ENCODE data around the gene NTNG2. TPM values are rescaled to one million over a fixed set of nuclear protein-coding genes. Genes with fewer than 3 reads are reported as not detected.

NTNG2 gene
- total RNA-seq, 4 donors from 2014 or later, result 0.44 to 3.2 TPM; not detected in 2

DNA sequence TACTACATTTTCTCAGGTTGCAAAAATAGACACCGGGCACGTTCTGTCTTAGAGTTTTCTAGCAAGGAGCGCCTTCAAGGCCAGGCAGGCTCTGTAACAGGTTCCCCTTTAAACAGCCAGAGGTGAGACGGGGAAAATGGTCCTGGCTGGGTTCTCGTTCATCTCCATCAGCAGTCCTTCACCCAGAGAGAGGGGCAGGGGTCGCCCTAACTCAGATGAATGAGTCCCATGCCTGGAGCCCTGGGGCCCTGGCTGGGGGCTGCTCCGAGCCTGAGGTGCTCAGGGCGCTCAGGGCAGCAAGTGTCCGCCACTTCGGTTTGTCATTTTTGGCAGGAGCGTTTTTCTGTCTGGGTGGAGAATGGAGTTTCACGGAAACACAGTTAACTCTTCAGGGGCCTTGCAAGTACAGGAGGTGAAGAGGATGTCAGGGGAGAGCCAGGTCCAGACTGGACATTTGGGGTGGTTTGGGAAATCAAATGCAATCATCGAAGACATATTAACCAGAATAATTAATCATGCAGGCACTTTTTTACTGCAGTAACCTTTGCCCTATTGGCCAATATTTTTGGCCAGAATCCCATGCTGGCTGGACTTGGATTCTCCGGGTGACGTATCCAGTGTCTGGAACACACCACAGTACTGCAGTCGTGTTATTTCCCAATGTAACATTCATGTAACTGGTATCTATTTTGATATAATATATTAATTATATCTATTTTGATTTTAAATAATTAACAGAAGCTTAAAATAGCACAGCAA is 2.9 kb downstream of the NTNG2 start:
- TF ChIP-seq, protein P1, sequence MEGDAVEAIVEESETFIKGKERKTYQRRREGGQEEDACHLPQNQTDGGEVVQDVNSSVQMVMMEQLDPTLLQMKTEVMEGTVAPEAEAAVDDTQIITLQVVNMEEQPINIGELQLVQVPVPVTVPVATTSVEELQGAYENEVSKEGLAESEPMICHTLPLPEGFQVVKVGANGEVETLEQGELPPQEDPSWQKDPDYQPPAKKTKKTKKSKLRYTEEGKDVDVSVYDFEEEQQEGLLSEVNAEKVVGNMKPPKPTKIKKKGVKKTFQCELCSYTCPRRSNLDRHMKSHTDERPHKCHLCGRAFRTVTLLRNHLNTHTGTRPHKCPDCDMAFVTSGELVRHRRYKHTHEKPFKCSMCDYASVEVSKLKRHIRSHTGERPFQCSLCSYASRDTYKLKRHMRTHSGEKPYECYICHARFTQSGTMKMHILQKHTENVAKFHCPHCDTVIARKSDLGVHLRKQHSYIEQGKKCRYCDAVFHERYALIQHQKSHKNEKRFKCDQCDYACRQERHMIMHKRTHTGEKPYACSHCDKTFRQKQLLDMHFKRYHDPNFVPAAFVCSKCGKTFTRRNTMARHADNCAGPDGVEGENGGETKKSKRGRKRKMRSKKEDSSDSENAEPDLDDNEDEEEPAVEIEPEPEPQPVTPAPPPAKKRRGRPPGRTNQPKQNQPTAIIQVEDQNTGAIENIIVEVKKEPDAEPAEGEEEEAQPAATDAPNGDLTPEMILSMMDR (IDR thresholded peaks at IDR 0.05; ENCODE audit: low read depth), result no peak

DNA sequence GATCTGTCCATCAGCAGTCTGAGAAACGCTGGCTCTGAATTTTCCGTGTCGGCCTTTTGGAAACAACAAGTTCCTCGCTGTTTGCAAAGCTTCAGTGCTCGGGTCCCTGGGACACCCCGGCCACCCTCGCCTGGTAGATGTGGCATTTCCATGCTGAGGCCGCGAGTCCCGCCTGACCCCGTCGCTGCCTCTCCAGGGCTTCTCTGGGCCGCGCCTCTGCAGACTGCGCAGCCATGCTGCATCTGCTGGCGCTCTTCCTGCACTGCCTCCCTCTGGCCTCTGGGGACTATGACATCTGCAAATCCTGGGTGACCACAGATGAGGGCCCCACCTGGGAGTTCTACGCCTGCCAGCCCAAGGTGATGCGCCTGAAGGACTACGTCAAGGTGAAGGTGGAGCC is 4.7 kb downstream of the NTNG2 start:
- TF ChIP-seq, protein P1 (IDR thresholded peaks at IDR 0.05; ENCODE audit: low read depth), result no peak

DNA sequence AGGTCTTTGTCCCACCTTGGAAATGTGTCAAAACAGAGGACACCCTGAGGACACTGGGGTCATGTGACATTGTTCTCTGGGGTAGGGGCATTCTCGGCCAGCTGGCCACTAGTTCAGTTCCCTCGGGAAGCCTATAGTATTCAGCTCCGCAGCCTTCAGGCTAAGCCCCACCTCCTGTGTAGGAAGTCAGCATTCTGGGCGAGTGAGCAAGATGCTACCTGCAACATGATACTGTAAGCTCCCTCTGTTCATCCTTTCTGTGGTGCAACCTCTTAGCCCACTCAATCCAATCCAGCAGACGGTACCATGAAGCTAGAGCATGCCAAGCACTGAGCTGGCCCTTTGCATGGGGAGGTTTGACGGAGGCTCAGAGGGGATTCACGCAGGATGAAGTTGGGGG is 5.3 kb downstream of the NTNG2 start:
- TF ChIP-seq, protein P1 (IDR thresholded peaks at IDR 0.05; ENCODE audit: low read depth), result no peak

DNA sequence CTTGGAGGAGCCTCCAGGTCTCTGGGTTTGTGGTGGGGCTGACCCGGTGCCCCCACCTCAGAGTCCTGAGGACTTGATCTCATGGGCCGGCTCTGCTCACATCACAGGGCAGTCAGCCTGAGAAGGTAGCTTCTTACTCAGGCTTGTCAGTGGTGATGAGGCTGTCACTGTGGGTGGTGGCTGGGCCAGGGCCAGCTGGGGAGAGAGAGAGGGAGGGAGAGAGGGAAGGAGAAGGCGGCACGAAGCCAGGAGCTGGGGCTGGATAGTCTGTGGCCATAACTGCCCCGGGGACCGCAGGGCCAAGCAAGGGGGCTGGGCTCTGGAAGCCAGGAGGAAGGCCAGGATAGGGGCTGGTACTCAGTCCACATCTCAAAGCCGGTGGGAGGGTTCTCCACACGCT is 6.5 kb downstream of the NTNG2 start:
- TF ChIP-seq, protein P1 (IDR thresholded peaks at IDR 0.05; ENCODE audit: low read depth), result no peak

DNA sequence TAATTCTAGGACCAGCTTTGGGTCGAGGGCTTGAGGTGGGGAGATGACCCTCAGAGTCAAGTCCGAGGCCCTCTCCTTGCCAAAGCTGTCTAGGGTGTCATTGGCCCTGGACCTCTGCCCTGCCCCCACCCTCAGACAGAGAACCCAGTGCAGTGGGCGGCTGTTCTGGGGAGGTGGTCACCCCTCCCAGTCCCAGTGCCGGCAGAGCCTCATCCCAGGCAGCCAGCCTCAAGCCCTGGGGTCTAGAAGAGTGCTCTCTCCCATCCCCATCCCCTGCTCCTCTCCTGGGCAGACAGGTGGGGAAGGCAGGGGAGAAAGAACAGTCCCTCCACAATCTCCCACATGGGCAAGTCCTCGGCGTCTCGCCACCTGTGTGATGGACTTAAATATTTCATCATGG is 7.0 kb downstream of the NTNG2 start:
- TF ChIP-seq, protein P1 (IDR thresholded peaks at IDR 0.05; ENCODE audit: low read depth), result no peak

DNA sequence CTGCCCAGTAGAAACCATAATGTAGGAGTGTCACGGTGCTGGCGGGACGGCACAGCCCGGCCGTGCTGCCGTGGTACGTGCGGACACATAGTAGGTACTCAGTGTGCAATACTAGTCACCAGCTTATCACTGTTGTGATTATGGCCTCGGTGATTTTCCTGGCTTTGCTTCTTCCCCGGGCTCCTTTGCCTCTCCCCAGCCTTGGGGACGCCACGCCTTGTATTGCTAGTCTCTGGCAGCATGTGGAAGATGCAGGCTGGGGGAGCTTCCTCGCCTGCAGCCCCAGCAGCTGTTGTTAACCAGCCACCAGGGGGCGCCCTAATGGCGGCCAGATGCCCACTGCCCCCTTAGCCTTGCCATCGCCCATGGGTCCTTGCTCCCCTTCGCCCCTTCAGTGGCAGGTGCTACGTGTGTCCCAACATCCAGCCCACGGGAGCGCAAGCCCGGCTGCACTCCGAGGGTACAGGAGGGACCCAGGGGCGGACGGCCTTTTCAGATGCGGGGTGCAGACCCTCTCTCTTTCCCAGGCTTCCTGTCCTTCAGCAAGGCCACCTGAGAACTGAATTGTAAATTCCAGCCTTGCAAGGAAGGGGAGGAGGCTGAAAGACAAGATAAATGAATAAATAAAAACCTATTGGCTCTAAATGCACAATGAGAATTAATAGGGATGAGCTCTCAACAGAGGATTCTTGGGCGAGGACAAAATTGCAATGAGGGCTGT is 8.0 kb downstream of the NTNG2 start:
- TF ChIP-seq, protein P1 (IDR thresholded peaks at IDR 0.05; ENCODE audit: low read depth), result no peak

DNA sequence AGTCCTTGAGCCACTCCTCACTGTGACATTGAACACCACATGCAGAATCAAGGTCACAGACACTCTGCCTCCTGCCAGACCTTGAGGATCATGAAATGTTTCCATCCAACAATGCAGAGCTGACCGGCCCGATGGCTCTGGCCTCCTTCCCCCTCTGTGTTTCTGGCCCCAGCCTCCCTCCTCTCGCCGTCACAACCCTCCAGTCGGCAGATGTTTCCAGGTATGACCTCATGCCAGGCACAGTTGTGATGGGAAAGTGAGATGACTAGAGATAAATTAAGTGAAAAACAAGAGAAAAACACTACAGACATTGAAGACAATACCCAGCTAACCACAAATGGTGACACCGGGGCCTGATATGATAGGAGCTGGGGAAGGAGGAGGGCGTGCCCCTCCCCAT is 9.8 kb downstream of the NTNG2 start:
- TF ChIP-seq, protein P1 (IDR thresholded peaks at IDR 0.05; ENCODE audit: low read depth), result no peak
